ENCODE measurements around the gene PGA3. TPM values are rescaled to one million over a fixed set of nuclear protein-coding genes. Genes with fewer than 3 reads are reported as not detected.

Gene PGA3
- total and polyA plus RNA-seq, 2 of the 8 experiments (the other 6 are each of a cell fraction or from before 2014, with no cell fraction given), result not detected

GRCh38 chr11:61168800-61169199 is 34.5 kb upstream of the PGA3 start:
- POLR2A ChIA-PET (ENCODE audit: partially characterized antibody), result no interaction called here
- no peak overlapping the region for H2AFZ ChIP-seq (ENCODE audit: low read length)
- no peaks in the 10 kb centered on the region for H3K79me2 ChIP-seq (ENCODE audit: control insufficient read depth in 1 of 2, insufficient read depth in 2 of 2, low read length in 2 of 2)
- no peaks in the 10 kb centered on the region for H3K79me1 ChIP-seq (ENCODE audit: low read depth, low read length)
- no peak overlapping the region for H2BK5ac ChIP-seq (ENCODE audit: low read depth, low read length)
- H2AK5ac ChIP-seq (ENCODE audit: low read depth, low read length), result no peak overlapping the region
- H4K5ac ChIP-seq (ENCODE audit: insufficient read length, low read depth, low read length), result no peak overlapping the region
- no peak overlapping the region for H3K14ac ChIP-seq (ENCODE audit: insufficient read length)
- no peak overlapping the region for H2BK12ac ChIP-seq (ENCODE audit: low read depth, low read length)
- H3K4me1 ChIP-seq (replicated peaks in 1 of 4; ENCODE audit: control insufficient read depth in 3 of 4, insufficient read depth in 4 of 4, low read length in 3 of 4), result no peaks in the 10 kb centered on the region
- no peak overlapping the region for H3K56ac ChIP-seq (replicated peaks; ENCODE audit: insufficient read length, low read depth, low read length)
- no peak for FAIRE-seq
- no peak overlapping the region for H3K4ac ChIP-seq (replicated peaks; ENCODE audit: insufficient read length, low read depth, low read length)
- peaks cover 3 to 4% of the 10 kb centered on the region in 2 experiments; a peak in 1 of 4 replicates for H3K9me3 ChIP-seq (ENCODE audit: insufficient read depth in 2 of 2, low read depth in 1 of 2, low read length in 1 of 2)
- no peak overlapping the region for H3K4me3 ChIP-seq (ENCODE audit: extremely low read depth in 1 of 4, insufficient read depth in 2 of 4, low read depth in 3 of 4, low read length in 4 of 4)
- WGBS, 2 experiments (ENCODE audit: extremely low coverage in 1 of 2, insufficient coverage in 1 of 2, insufficient read length in 1 of 2, insufficient replicate concordance in 2 of 2, low coverage in 1 of 2, low lambda C conversion rate in 2 of 2, missing lambda C conversion rate in 1 of 2), result 86% methylated on average over 1 of the region's 1 CpG; no CpG with 5 or more reads in 1 of the 2 experiments
- no peaks in the 10 kb centered on the region for H4K20me1 ChIP-seq (replicated peaks in 1 of 2; ENCODE audit: control insufficient read depth in 1 of 2, insufficient read depth in 2 of 2, low read length in 2 of 2)
- H2BK120ac ChIP-seq (replicated peaks; ENCODE audit: low read depth, low read length), result no peak overlapping the region
- CTCF ChIA-PET (ENCODE audit: partially characterized antibody), result interaction anchor here (1.0 to 1.8 kb wide), 5 partner anchors 10 to 281 kb away, joined by 3 to 5 read pairs (median 4); no protein-coding TSS in a partner anchor
- H3K9ac ChIP-seq (replicated peaks in 1 of 4; ENCODE audit: extremely low read depth in 1 of 4, low read depth in 3 of 4, low read length in 3 of 4), result no peak overlapping the region
- H3K36me3 ChIP-seq (ENCODE audit: control insufficient read depth in 2 of 4, insufficient read depth in 4 of 4, low read length in 3 of 4), result no peaks in the 10 kb centered on the region
- no peak overlapping the region for H3K23ac ChIP-seq (ENCODE audit: insufficient read length)
- H3K27me3 ChIP-seq (replicated peaks in 1 of 4; ENCODE audit: control insufficient read depth in 3 of 4, extremely low read depth in 1 of 4, insufficient read depth in 3 of 4, low read length in 3 of 4), result no peaks in the 10 kb centered on the region
- H3K4me2 ChIP-seq (ENCODE audit: insufficient read depth in 1 of 2, low read depth in 2 of 2, low read length in 2 of 2), result no peak overlapping the region
- no peak overlapping the region for H2BK15ac ChIP-seq (ENCODE audit: low read length)
- no peak overlapping the region; the same call in 1 of the 2 replicates for H2BK20ac ChIP-seq (ENCODE audit: low read length)
- H4K8ac ChIP-seq (ENCODE audit: extremely low read depth, insufficient read depth, low read length), result no peak overlapping the region
- no peak overlapping the region for H4K91ac ChIP-seq (replicated peaks; ENCODE audit: insufficient read length, low read length)
- no peak overlapping the region for H3K27ac ChIP-seq (ENCODE audit: low read depth, low read length)
- H3K23me2 ChIP-seq (ENCODE audit: low read depth, low read length), result no peaks in the 10 kb centered on the region
- DNase-seq (ENCODE audit: low read depth in 1 of 2, low spot score in 2 of 2), result no peak
- H3K18ac ChIP-seq (ENCODE audit: extremely low read depth, low read length), result no peak overlapping the region
- TF ChIP-seq NRF1 (IDR thresholded peaks at IDR 0.05; ENCODE audit: low read depth, low read length) (no peak), TCF12 (IDR thresholded peaks at IDR 0.05; ENCODE audit: low read depth, low read length) (no peak), FOSL1 (IDR thresholded peaks at IDR 0.05; ENCODE audit: insufficient read depth, low read depth, low read length) (no peak), CTBP2 (IDR thresholded peaks at IDR 0.05; ENCODE audit: borderline replicate concordance, insufficient read depth, insufficient read length, low read length) (no peak), CTCF (IDR thresholded peaks at IDR 0.05; ENCODE audit: control extremely low read depth in 1 of 3, insufficient read depth in 1 of 3, low read depth in 1 of 3, low read length in 3 of 3) (no peak), RBBP5 (IDR thresholded peaks at IDR 0.05; ENCODE audit: borderline replicate concordance, low read depth, low read length) (no peak), SP2 (IDR thresholded peaks at IDR 0.05; ENCODE audit: low read length) (no peak), CHD2 (IDR thresholded peaks at IDR 0.05; ENCODE audit: low read length) (no peak), TBP (IDR thresholded peaks at IDR 0.05; ENCODE audit: low read depth, low read length) (no peak), SRF (IDR thresholded peaks at IDR 0.05; ENCODE audit: low read depth, low read length) (no peak), KDM5A (IDR thresholded peaks at IDR 0.05; ENCODE audit: low read length) (no peak)
- TF ChIP-seq, protein P1, sequence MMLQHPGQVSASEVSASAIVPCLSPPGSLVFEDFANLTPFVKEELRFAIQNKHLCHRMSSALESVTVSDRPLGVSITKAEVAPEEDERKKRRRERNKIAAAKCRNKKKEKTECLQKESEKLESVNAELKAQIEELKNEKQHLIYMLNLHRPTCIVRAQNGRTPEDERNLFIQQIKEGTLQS (IDR thresholded peaks at IDR 0.05; ENCODE audit: insufficient read depth, low read depth, low read length), result no peak

Data from H1 (cell line).